Measurements from ENCODE around the gene RTTN. TPM values are rescaled to one million over a fixed set of nuclear protein-coding genes. Genes with fewer than 3 reads are reported as not detected.

RTTN gene
- total RNA-seq, 1 donor from 2014 or later: 15.8 TPM

GRCh38 chr18:70221156-70221914 lies 15.8 kb upstream of the RTTN start:
- peak overlapping the region; percentile 29 for H3K4me3 Mint-ChIP-seq (ENCODE audit: unreplicated experiment)
- peak; percentile 14 for DNase-seq (ENCODE audit: low spot score)

GRCh38 chr18:70220628-70221027 lies 15.1 kb upstream of the RTTN start:
- H3K36me3 Mint-ChIP-seq (ENCODE audit: low read depth, unreplicated experiment): no peaks in the 10 kb centered on the region
- DNase-seq (ENCODE audit: low spot score): no peak
- TF ChIP-seq, protein P1, sequence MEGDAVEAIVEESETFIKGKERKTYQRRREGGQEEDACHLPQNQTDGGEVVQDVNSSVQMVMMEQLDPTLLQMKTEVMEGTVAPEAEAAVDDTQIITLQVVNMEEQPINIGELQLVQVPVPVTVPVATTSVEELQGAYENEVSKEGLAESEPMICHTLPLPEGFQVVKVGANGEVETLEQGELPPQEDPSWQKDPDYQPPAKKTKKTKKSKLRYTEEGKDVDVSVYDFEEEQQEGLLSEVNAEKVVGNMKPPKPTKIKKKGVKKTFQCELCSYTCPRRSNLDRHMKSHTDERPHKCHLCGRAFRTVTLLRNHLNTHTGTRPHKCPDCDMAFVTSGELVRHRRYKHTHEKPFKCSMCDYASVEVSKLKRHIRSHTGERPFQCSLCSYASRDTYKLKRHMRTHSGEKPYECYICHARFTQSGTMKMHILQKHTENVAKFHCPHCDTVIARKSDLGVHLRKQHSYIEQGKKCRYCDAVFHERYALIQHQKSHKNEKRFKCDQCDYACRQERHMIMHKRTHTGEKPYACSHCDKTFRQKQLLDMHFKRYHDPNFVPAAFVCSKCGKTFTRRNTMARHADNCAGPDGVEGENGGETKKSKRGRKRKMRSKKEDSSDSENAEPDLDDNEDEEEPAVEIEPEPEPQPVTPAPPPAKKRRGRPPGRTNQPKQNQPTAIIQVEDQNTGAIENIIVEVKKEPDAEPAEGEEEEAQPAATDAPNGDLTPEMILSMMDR (IDR thresholded peaks at IDR 0.05; ENCODE audit: unreplicated experiment): no peak
- no peak overlapping the region for H3K27ac Mint-ChIP-seq (ENCODE audit: unreplicated experiment)
- peaks cover 10% of the 10 kb centered on the region for H3K4me1 Mint-ChIP-seq (ENCODE audit: unreplicated experiment)
- no peak overlapping the region for H3K4me3 Mint-ChIP-seq (ENCODE audit: unreplicated experiment)
- H3K27me3 Mint-ChIP-seq (ENCODE audit: unreplicated experiment): peaks cover 2% of the 10 kb centered on the region
- no peaks in the 10 kb centered on the region for H3K9me3 Mint-ChIP-seq (ENCODE audit: unreplicated experiment)

More at GRCh38 chr18:70221156-70221914, 15.8 kb upstream of the RTTN start:
- H3K27me3 Mint-ChIP-seq (ENCODE audit: unreplicated experiment): peaks cover 2% of the 10 kb centered on the region
- peaks cover 10% of the 10 kb centered on the region for H3K4me1 Mint-ChIP-seq (ENCODE audit: unreplicated experiment)
- no peaks in the 10 kb centered on the region for H3K36me3 Mint-ChIP-seq (ENCODE audit: low read depth, unreplicated experiment)
- no peaks in the 10 kb centered on the region for H3K9me3 Mint-ChIP-seq (ENCODE audit: unreplicated experiment)
- peak overlapping the region; percentile 74 for H3K27ac Mint-ChIP-seq (ENCODE audit: unreplicated experiment)
- TF ChIP-seq, protein P1 (IDR thresholded peaks at IDR 0.05; ENCODE audit: unreplicated experiment): no peak

DNA sequence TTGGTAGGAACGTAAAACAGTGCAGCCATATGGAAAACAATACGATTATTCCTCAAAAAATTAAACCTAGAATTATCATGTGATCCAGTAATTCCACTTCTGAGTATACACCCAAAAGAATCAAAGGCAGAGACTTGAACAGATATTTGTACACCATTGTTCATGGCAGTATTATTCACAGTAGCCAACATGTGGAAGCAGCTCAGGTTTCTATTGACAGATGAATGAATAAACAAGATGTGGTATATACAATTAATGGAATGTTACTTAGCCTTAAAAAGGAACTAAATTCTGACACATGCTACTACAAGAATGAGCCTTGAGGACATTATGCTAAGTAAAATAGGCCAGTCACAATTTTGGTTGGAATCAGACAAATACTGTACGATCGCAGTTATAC lies 14.2 kb upstream of the RTTN start:
- no peak overlapping the region for H3K27ac Mint-ChIP-seq (ENCODE audit: unreplicated experiment)

DNA sequence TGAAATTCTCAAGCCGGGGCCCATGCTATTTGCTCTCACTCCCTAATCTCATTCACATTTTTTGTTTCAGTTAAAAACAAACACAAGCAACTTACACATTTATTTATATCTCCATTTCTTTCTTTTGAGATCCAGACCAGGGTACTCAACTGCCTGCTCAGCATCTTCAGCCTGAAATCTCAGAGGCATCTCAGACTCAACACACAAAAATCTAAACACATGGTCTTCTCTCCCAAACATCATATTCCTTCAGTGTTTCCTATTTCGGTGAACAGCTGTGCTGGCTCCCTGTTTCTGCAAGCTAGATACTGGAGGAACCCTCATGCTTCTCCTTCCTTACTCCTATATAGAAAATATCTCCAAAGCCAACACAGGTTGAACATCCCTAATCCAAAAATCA lies 11.3 kb upstream of the RTTN start:
- Mint-ChIP-seq H3K27me3 (ENCODE audit: unreplicated experiment) (no peaks in the 10 kb centered on the region), H3K4me3 (ENCODE audit: unreplicated experiment) (no peak overlapping the region), H3K4me1 (ENCODE audit: unreplicated experiment) (peaks cover 8% of the 10 kb centered on the region), H3K36me3 (ENCODE audit: low read depth, unreplicated experiment) (no peaks in the 10 kb centered on the region), H3K27ac (ENCODE audit: unreplicated experiment) (no peak overlapping the region), H3K9me3 (ENCODE audit: unreplicated experiment) (no peaks in the 10 kb centered on the region)
- TF ChIP-seq, protein P1 (IDR thresholded peaks at IDR 0.05; ENCODE audit: unreplicated experiment): no peak
- DNase-seq (ENCODE audit: low spot score): no peak

More for the DNA sequence above, 14.2 kb upstream of the RTTN start:
- DNase-seq (ENCODE audit: low spot score): no peak
- no peak overlapping the region for H3K4me3 Mint-ChIP-seq (ENCODE audit: unreplicated experiment)
- TF ChIP-seq, protein P1 (IDR thresholded peaks at IDR 0.05; ENCODE audit: unreplicated experiment): no peak
- no peaks in the 10 kb centered on the region for H3K36me3 Mint-ChIP-seq (ENCODE audit: low read depth, unreplicated experiment)
- H3K27me3 Mint-ChIP-seq (ENCODE audit: unreplicated experiment): peaks cover 2% of the 10 kb centered on the region
- H3K9me3 Mint-ChIP-seq (ENCODE audit: unreplicated experiment): no peaks in the 10 kb centered on the region
- H3K4me1 Mint-ChIP-seq (ENCODE audit: unreplicated experiment): peaks cover 10% of the 10 kb centered on the region

- no peak for DNase-seq (ENCODE audit: low spot score)
- H3K9me3 Mint-ChIP-seq (ENCODE audit: unreplicated experiment): no peaks in the 10 kb centered on the region
- TF ChIP-seq, protein P1 (IDR thresholded peaks at IDR 0.05; ENCODE audit: unreplicated experiment): no peak
- no peak overlapping the region for H3K4me3 Mint-ChIP-seq (ENCODE audit: unreplicated experiment)
- no peaks in the 10 kb centered on the region for H3K27me3 Mint-ChIP-seq (ENCODE audit: unreplicated experiment)
- peaks cover 10% of the 10 kb centered on the region for H3K4me1 Mint-ChIP-seq (ENCODE audit: unreplicated experiment)
- H3K27ac Mint-ChIP-seq (ENCODE audit: unreplicated experiment): no peak overlapping the region
- H3K36me3 Mint-ChIP-seq (ENCODE audit: low read depth, unreplicated experiment): no peaks in the 10 kb centered on the region
Measured at GRCh38 chr18:70207181-70207580, 1.7 kb upstream of the RTTN start.

Measured in endothelial cell (in vitro differentiated cells).